ENCODE data around the gene PCDHA6. TPM values are rescaled to one million over a fixed set of nuclear protein-coding genes. Genes with fewer than 3 reads are reported as not detected.

Gene PCDHA6
- total RNA-seq, 4 donors from 2014 or later = 0.33 to 0.97 (median 0.76) TPM

- H3K9me3 ChIP-seq = peaks cover 0 to 33% (median 14%) of the 10 kb centered on the region in 4 donors
- intact Hi-C loops (cut with DNase I) = no loop called here
- no peak for DNase-seq (ENCODE audit: extremely low spot score)
These were observed 49.5 kb downstream of the PCDHA6 start for GRCh38 chr5:140877262-140877581.

More at GRCh38 chr5:140877262-140877581, 49.5 kb downstream of the PCDHA6 start:
- Histone ChIP-seq H3K27ac (replicated peaks in 1 of 4) (no peak overlapping the region), H3K4me3 (no peak overlapping the region), H3K27me3 (peaks cover 0 to 68% (median 5%) of the 10 kb centered on the region in 4 donors), H3K4me1 (no peaks in the 10 kb centered on the region), H3K36me3 (no peaks in the 10 kb centered on the region)
- TF ChIP-seq POLR2A (IDR thresholded peaks at IDR 0.05; ENCODE audit: low read depth) (no peak), POLR2AphosphoS5 (IDR thresholded peaks at IDR 0.05) (no peak), EP300 (IDR thresholded peaks at IDR 0.05) (no peak)
- TF ChIP-seq, protein P1, sequence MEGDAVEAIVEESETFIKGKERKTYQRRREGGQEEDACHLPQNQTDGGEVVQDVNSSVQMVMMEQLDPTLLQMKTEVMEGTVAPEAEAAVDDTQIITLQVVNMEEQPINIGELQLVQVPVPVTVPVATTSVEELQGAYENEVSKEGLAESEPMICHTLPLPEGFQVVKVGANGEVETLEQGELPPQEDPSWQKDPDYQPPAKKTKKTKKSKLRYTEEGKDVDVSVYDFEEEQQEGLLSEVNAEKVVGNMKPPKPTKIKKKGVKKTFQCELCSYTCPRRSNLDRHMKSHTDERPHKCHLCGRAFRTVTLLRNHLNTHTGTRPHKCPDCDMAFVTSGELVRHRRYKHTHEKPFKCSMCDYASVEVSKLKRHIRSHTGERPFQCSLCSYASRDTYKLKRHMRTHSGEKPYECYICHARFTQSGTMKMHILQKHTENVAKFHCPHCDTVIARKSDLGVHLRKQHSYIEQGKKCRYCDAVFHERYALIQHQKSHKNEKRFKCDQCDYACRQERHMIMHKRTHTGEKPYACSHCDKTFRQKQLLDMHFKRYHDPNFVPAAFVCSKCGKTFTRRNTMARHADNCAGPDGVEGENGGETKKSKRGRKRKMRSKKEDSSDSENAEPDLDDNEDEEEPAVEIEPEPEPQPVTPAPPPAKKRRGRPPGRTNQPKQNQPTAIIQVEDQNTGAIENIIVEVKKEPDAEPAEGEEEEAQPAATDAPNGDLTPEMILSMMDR (IDR thresholded peaks at IDR 0.05) = no peak
- no CpG with 5 or more reads among the region's 37 CpGs for WGBS

Other genes starting within 250 kb of the PCDHA6 start
- gene CD14, start 194.8 kb upstream of the PCDHA6 start, total RNA-seq = 100 to 1,000 TPM in 1 of 4 donors, 10 to 100 TPM in 3; 34.9 to 125 (median 56.1) TPM
- gene TMCO6, start 188.5 kb upstream of the PCDHA6 start, total RNA-seq = 10 to 100 TPM; 14.0 to 41.4 (median 22.2) TPM
- gene NDUFA2, start 180.3 kb upstream of the PCDHA6 start, total RNA-seq = 10 to 100 TPM; 52.3 to 63.3 (median 57.4) TPM
- 100 to 1,000 TPM in 3 of 4 donors, 10 to 100 TPM in 1; 98.7 to 159 (median 148) TPM for gene IK, start 180.1 kb upstream of the PCDHA6 start, total RNA-seq
- 10 to 100 TPM; 17.7 to 23.8 (median 20.6) TPM for gene WDR55, start 163.1 kb upstream of the PCDHA6 start, total RNA-seq
- gene DND1, start 154.4 kb upstream of the PCDHA6 start, total RNA-seq = under 1 TPM in 3 of 4 donors, not detected in 1; 0.46 to 0.83 (median 0.66) TPM
- gene HARS1, start 136.6 kb upstream of the PCDHA6 start, total RNA-seq = 10 to 100 TPM; 45.7 to 68.7 (median 59.9) TPM
- gene HARS2, start 136.5 kb upstream of the PCDHA6 start, total RNA-seq = 10 to 100 TPM; 19.1 to 22.2 (median 19.2) TPM
- gene ZMAT2, start 127.5 kb upstream of the PCDHA6 start, total RNA-seq = 10 to 100 TPM; 30.8 to 45.1 (median 38.0) TPM
- gene PCDHA1, start 41.8 kb upstream of the PCDHA6 start, total RNA-seq = not detected
- under 1 TPM in 3 of 4 donors, not detected in 1; 0.13 to 0.42 (median 0.34) TPM for gene PCDHA2, start 33.1 kb upstream of the PCDHA6 start, total RNA-seq
- gene PCDHA3, start 26.9 kb upstream of the PCDHA6 start, total RNA-seq = 1 to 10 TPM in 3 of 4 donors, under 1 TPM in 1; 0.17 to 1.9 (median 1.2) TPM
- gene PCDHA4, start 20.9 kb upstream of the PCDHA6 start, total RNA-seq = 1 to 10 TPM in 1 of 4 donors, under 1 TPM in 3; 0.45 to 1.1 (median 0.66) TPM
- gene PCDHA5, start 6.3 kb upstream of the PCDHA6 start, total RNA-seq = under 1 TPM; 0.17 to 0.69 (median 0.30) TPM
- gene PCDHA7, start 6.3 kb downstream of the PCDHA6 start, total RNA-seq = 1 to 10 TPM in 1 of 4 donors, under 1 TPM in 3; 0.17 to 1.0 (median 0.37) TPM
- under 1 TPM in 2 of 4 donors, not detected in 2; 0.29 to 0.83 TPM for gene PCDHA8, start 13.2 kb downstream of the PCDHA6 start, total RNA-seq
- under 1 TPM; under 0.01 to 0.42 (median 0.15) TPM for gene PCDHA9, start 20.4 kb downstream of the PCDHA6 start, total RNA-seq
- 1 to 10 TPM in 2 of 4 donors, under 1 TPM in 2; 0.33 to 1.6 (median 1.0) TPM for gene PCDHA10, start 27.9 kb downstream of the PCDHA6 start, total RNA-seq
- under 1 TPM; 0.17 to 0.69 (median 0.34) TPM for gene PCDHA11, start 41.0 kb downstream of the PCDHA6 start, total RNA-seq
- gene PCDHA12, start 47.3 kb downstream of the PCDHA6 start, total RNA-seq = 1 to 10 TPM in 3 of 4 donors, under 1 TPM in 1; 0.66 to 4.8 (median 2.5) TPM
- gene PCDHA13, start 54.2 kb downstream of the PCDHA6 start, total RNA-seq = 1 to 10 TPM in 1 of 4 donors, under 1 TPM in 3; 0.39 to 2.1 (median 0.76) TPM
- gene PCDHAC1, start 98.3 kb downstream of the PCDHA6 start, total RNA-seq = 1 to 10 TPM; 1.7 to 5.4 (median 4.4) TPM
- 10 to 100 TPM in 3 of 4 donors, 1 to 10 TPM in 1; 8.8 to 26.6 (median 18.0) TPM for gene PCDHAC2, start 138.5 kb downstream of the PCDHA6 start, total RNA-seq
- gene PCDHB1, start 223.4 kb downstream of the PCDHA6 start, total RNA-seq = not detected

All from esophagus muscularis mucosa (tissue), 4 donors.